NCI-H1417 treated with DMSO at 0.1 percent for 48 hours (cell line): Measurements from ENCODE around the gene USP25.

Experiments used
- DNase-seq: peaks from one replicate; lab custom pipeline; 2025; lab: John Stamatoyannopoulos, UW

The USP25 gene

GRCh38 chr21:15729674-15730483 is at the start of gene USP25:
Gene USP25, plus strand, starts transcription at chr21:15729982. Its CDS starts 412 bp downstream, at chr21:15730394.
- peak; percentile 32 for DNase-seq

- no peak for DNase-seq
These were observed 47.4 kb upstream of the USP25 start for GRCh38 chr21:15682186-15682895.

GRCh38 chr21:15682977-15683376 is 46.8 kb upstream of the USP25 start:
- no peak for DNase-seq

- no peak for DNase-seq
These were observed 43.3 kb upstream of the USP25 start for GRCh38 chr21:15686506-15686905.

- no peak for DNase-seq
These were observed 42.6 kb upstream of the USP25 start for GRCh38 chr21:15687208-15687607.

- no peak for DNase-seq
These were observed 41.8 kb upstream of the USP25 start for GRCh38 chr21:15688016-15688415.

- no peak for DNase-seq
These were observed 41.0 kb upstream of the USP25 start for GRCh38 chr21:15688809-15689208.

- DNase-seq: no peak
These were observed 37.1 kb upstream of the USP25 start for GRCh38 chr21:15692711-15693110.

GRCh38 chr21:15695241-15695640 is 34.5 kb upstream of the USP25 start:
- no peak for DNase-seq

- DNase-seq: no peak
These were observed 28.0 kb upstream of the USP25 start for GRCh38 chr21:15701830-15702229.

- DNase-seq: no peak
These were observed 25.9 kb upstream of the USP25 start for GRCh38 chr21:15703932-15704331.

- no peak for DNase-seq
These were observed 23.1 kb upstream of the USP25 start for GRCh38 chr21:15706696-15707095.

GRCh38 chr21:15713412-15713811 is 16.4 kb upstream of the USP25 start:
- no peak for DNase-seq

- DNase-seq: no peak
These were observed 11.1 kb upstream of the USP25 start for GRCh38 chr21:15718711-15719110.

GRCh38 chr21:15719976-15720375 is 9.8 kb upstream of the USP25 start:
- no peak for DNase-seq

GRCh38 chr21:15722591-15723324 is 7.0 kb upstream of the USP25 start:
- DNase-seq: no peak

- no peak for DNase-seq
These were observed 3.8 kb upstream of the USP25 start for GRCh38 chr21:15725949-15726348.

- no peak for DNase-seq
These were observed 1.7 kb upstream of the USP25 start for GRCh38 chr21:15728046-15728445.

GRCh38 chr21:15729346-15729673 is 472 bp upstream of the USP25 start:
- no peak for DNase-seq

GRCh38 chr21:15730484-15731242 is 881 bp downstream of the USP25 start:
- no peak for DNase-seq

- DNase-seq: no peak
These were observed 1.4 kb downstream of the USP25 start for GRCh38 chr21:15731243-15731613.

- DNase-seq: no peak
These were observed 2.7 kb downstream of the USP25 start for GRCh38 chr21:15732290-15732995.
